SH-SY5Y (cell line): Measurements from ENCODE around the gene CNTNAP4.

Source experiments
- GATA2 ChIP-seq: IDR thresholded peaks from 2 replicates; pipeline ENCODE4 v1.6.1; 2011; ENCODE audit warnings: mild to moderate bottlenecking, low read depth, low read length
- GATA3 ChIP-seq: IDR thresholded peaks from 2 replicates; pipeline ENCODE4 v1.6.1; 2011; ENCODE audit warnings: low read depth, mild to moderate bottlenecking, low read length, moderate library complexity

Gene CNTNAP4

GRCh38 chr16:76276745-76277438 lies at the start of gene CNTNAP4:
TSS of gene CNTNAP4 (plus strand) at chr16:76277401. CDS start at chr16:76277663, 262 bp downstream.
- TF ChIP-seq GATA2 (no peak), GATA3 (no peak)

DNA sequence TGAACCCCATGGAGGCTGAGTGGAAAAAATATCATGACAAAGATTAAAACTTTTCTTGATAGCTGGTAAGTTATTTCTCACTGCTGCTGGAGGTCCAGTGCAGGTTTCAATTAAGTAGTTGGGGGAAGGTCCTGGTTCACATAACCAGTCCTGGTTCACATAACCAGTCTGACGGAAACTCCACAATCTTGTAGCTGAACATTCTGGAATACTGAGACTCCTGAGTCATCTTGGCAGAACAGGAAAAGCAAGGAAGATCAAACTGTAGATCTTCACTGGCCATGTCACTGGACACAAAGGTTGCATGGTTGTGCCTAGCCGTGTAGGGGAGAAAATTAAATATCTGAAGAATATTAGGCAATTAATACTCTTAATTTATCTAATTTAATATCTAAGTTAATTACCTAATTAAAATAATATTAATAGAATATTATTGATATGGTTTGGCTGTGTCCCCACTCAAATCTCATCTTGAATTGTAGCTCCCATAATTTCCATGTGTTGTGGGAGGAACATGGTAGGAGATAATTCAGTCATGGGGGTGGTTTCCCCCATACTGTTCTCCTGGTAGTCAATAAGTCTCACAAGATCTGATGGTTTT lies 48.6 kb upstream of the CNTNAP4 start:
- TF ChIP-seq GATA3 = no peak
- no peak for TF ChIP-seq GATA2

- no peak for TF ChIP-seq GATA2
- no peak for TF ChIP-seq GATA3
These were observed 44.5 kb upstream of the CNTNAP4 start for GRCh38 chr16:76232704-76233103.

GRCh38 chr16:76235025-76235424 lies 42.2 kb upstream of the CNTNAP4 start:
- TF ChIP-seq GATA3 (no peak), GATA2 (no peak)

DNA sequence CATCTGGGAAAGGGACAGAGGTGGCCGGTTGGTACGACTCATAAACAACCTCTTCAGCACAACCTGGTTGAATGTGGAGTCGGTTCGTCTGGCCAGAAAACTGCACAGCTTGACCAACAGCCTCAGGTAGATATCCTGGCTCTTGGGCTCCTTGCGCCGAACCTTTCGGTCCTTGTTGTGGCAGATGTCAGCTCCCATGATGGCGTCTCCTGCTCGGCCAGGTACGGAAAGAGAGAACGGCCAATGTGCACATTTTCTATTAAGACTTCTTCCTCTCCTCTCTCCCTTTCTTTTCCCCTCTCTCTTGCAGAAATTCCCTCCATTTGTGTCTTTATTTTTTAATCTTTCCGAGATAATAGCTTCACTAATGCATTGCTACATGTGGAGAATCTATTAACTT lies 41.8 kb upstream of the CNTNAP4 start:
- no peak for TF ChIP-seq GATA3
- no peak for TF ChIP-seq GATA2

DNA sequence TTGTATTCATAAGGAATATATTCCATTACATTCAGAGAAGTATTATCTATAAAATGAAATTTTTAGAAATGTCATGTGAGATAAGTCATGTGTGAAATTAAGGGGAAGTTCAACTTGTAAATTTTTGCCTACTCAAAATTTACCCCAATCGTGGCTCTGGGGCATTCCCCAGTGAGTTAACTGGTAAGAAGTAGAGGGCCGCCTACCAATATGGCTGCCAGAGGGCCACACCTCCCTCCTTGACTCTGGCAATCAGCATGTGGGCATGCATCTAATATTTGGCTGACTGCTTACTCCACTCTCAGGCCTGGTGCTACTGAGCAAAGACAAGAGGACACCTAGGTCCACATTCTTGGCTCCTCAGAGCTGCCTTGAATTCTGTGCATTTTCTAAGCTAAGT lies 39.7 kb upstream of the CNTNAP4 start:
- TF ChIP-seq GATA3 (no peak), GATA2 (no peak)

GRCh38 chr16:76241755-76242154 lies 35.4 kb upstream of the CNTNAP4 start:
- TF ChIP-seq GATA2 (no peak), GATA3 (no peak)

- TF ChIP-seq GATA2 (no peak), GATA3 (no peak)
These were observed 33.6 kb upstream of the CNTNAP4 start for GRCh38 chr16:76243620-76244019.

GRCh38 chr16:76246587-76246986 lies 30.6 kb upstream of the CNTNAP4 start:
- no peak for TF ChIP-seq GATA3
- TF ChIP-seq GATA2 = no peak

- TF ChIP-seq GATA2 = no peak
- no peak for TF ChIP-seq GATA3
These were observed 11.7 kb upstream of the CNTNAP4 start for GRCh38 chr16:76265434-76266045.

- no peak for TF ChIP-seq GATA2
- no peak for TF ChIP-seq GATA3
These were observed 8.4 kb upstream of the CNTNAP4 start for GRCh38 chr16:76268824-76269223.

DNA sequence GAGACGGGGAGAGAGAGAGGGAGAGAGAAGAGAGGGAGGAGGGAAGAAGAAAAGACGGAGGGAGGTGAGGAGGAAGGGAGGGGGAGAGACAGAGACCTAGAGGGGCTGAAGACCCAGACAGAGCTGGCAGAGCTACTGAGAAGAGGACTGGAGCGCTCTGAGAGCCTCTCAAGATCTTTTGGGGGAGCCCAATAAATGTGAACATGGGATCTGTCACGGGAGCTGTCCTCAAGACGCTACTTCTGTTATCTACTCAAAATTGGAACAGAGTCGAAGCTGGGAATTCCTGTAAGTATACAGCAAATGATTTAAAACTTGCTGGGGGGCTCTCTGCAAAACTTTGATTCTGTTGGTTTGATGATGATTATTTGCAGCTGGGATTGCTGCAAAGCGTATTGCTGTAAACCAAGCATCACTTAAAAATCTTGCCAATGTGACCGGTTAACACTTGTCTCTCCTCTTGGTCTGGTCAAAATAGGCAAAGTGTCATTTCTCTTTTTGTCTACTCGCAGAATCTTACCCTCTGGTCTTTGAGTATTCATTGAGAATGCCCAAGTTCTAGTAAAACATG lies 344 bp downstream of the CNTNAP4 start:
- no peak for TF ChIP-seq GATA2
- no peak for TF ChIP-seq GATA3

- no peak for TF ChIP-seq GATA3
- TF ChIP-seq GATA2 = no peak
These were observed 885 bp downstream of the CNTNAP4 start for GRCh38 chr16:76278086-76278485.

DNA sequence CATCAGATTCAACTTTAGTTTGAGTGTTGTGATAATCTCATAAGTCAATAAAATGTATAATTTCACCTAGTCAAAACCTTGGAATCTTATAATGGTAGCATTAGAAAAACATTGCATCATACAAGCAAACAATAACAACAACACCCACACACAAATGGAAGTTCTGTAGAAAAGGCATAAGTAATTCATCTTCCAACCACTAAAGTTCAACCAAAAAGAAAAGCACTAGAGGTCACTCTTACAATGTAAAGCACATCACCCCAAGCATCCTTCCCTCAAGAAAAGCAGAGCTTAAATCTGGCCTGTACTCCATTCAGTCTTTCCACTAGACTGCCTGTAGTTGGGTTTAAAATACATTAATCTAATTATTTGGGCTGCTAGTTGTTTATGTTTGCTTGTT lies 1.8 kb downstream of the CNTNAP4 start:
- TF ChIP-seq GATA2 (no peak), GATA3 (no peak)

GRCh38 chr16:76280421-76281215 lies 3.4 kb downstream of the CNTNAP4 start:
- TF ChIP-seq GATA3 = no peak
- no peak for TF ChIP-seq GATA2
